Stimulated activated CD8-positive, alpha-beta memory T cell treated with anti-CD3 and anti-CD28 coated beads, Interleukin-15, amount 100 ng/mL, for 1 hour (primary cell): ENCODE results near the gene PRR23E.

Source experiments
- DNase-seq: peaks from one replicate; pipeline ENCODE4 v3.0.0-alpha.2; 2020; ENCODE audit warnings: low read depth

The PRR23E gene

DNA sequence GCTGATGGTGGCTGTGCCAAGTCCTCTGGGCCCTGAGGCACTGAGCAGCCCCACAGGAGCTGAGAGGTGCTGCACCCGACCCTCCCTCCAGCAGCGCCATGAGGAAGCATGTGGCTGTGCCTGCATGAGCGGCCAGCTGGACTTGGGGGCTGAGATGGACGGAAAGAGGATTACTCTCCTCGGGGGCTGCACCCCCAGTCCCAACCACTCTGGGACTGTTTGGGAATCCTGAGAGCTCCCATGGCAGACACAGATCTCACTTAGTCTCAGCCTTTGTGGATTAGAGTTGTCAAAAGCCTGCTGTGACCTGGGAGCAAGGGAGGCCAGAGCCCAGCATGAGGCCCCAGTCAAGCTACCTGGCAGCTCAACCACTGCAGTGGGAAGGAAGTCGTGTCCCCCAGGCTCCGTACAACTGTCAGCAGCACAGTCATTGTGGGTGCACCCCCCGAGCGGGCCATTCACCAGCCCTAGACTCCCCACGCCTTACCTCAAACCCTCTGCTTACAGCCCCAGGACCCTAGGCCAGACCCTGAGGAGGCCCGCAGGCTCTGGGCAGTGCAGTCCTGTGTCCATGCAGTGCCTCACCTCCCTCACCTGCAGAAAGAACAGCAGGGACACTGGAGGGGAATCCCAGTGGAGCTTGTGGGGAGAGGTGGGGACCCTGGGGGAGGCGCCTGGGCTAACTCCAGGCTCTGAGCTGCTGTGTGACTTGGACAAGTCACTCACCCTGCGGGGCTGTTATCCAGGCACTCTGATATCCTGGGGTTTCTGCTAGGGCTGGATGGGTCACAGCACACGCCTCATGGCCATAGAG is 17.1 kb downstream of the PRR23E start:
- DNase-seq: no peak

DNA sequence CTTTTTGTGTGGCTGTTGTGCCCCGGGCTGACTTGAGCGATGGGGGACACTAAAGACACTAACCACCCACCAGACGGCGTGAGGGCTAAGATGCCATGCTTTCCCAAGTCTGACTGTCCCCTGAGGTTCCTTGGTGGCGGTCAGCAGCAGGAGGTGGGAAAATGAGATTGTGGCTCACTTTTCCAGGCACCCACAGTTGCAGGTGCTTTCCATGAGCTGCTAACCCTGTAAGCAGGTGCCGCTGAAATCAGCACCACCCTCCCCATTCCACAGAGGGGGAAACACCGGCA is 17.7 kb downstream of the PRR23E start:
- no peak for DNase-seq

DNA sequence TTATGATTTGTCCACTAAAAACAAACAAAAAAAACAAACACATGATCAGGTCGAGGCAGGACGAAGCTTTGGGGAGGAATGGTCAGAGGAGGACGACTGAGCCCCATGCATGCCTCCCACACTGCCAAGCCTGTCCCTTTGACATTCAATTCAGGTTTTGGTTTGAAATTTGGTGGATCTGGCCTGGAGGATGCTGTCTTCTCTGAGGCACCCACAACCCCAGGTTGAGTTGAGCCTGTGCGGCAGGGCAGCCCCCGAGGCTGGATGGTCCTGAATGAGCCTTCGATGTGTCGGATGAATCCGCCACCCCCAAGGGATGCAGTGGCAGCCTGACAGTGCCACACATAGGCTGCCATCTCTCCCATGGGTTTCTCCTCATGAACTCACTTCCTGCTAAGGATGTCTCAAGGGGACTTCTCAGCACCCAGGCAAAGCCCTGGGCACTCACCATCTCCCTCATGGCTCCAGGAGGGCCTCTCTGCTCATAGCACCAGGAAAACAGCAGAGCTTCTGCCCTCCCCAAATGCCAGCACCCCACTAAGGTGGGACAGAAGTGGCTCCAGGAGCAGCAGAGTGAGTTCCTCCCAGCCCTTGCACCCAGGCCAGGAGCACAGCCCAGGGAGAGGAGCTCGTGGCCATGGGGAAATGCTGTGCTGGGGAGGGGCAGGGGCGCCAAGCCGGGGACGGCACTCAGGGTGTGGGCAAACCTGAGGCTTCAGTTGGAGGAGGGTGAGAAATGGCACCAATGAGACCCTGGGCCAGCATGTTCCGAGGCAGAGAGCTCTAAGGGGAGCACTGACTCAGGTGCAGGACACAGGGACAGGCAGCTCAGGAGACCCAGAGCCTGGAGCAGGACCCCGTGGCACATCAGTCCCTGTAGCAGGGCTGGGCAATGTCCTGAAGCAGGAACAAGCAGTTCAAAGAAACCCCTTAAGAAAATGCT is 18.5 kb downstream of the PRR23E start:
- DNase-seq: no peak

DNA sequence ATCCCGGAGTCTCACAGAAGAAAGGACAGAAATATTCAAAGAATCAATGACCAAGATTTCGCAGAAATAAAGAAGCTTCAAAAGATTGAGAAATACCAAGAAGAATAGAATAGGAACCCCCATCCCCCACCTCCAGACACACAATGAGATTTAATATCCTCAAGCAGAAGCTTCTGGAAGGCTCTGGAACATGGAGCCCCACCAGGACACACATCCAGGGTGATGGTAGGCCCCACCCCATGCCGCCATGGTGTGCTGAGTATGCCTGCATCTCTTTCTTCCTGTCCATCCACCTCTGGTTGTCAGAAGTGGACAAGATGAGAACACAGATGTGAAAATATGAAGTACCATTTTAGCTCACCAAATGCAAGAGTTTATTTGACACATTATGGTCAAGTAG is 19.3 kb downstream of the PRR23E start:
- DNase-seq: no peak

DNA sequence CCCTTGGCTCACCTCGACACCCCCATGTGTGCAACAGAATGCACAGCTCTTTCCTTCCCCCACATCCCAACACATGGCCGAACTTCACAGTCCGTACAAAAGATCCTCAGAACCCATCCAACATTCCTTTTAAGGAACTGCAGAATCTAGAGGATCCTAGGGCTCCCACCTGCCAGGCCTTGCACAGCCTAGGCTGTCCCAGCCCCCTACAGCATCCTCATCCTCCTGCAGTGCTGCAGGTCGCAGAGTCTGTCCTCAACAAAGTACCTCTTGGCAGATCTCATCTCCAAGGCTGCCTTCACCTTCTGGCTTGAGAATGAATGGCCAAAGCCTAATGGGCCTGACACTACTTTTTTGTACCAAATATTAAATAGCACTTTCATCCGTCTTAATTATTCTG is 19.8 kb downstream of the PRR23E start:
- no peak for DNase-seq

DNA sequence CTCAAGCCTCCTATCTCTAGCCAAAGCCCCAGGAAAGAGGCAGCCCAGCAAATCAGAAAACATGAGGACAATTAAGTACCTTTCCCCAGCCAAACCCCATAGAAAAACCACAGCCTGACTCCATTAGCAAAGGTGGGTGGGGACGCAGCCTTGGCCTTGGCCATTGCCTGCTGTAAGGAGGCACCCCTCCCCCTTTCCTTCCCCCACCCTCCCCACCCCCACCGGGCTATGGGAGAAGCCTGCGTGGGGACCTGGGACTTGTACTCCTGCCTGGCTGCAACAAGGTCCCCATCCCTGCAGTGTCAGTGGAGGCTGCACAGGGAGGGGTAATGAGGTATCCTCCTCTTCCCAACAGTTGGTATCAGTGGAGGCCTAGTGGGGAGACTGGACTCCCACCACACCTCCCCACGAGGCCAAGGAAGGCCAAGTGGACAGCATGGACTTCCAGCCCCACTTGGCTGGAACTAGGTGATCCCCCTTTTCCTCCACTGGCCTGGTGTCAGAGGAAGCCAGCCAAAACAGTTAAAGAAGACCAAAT is 20.5 kb downstream of the PRR23E start:
- DNase-seq: no peak

DNA sequence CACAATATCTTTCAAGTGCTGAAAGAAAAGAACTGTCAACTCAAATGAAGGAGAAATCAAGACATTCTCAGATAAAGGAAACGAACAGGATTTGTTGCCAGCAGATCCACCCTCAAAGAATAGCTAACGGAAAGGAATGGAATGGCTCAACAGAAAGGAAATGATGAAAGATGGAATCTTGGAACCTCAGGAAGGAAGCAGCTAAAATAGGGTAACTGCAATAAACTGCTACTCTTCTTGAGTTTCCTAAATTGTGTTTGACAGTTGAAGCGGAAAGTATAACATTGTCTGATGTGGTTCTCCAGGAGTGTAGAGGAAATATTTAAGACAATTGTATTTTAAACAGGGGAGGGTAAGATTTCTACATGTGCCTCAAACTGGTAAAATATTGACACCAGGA is 22.0 kb downstream of the PRR23E start:
- no peak for DNase-seq

DNA sequence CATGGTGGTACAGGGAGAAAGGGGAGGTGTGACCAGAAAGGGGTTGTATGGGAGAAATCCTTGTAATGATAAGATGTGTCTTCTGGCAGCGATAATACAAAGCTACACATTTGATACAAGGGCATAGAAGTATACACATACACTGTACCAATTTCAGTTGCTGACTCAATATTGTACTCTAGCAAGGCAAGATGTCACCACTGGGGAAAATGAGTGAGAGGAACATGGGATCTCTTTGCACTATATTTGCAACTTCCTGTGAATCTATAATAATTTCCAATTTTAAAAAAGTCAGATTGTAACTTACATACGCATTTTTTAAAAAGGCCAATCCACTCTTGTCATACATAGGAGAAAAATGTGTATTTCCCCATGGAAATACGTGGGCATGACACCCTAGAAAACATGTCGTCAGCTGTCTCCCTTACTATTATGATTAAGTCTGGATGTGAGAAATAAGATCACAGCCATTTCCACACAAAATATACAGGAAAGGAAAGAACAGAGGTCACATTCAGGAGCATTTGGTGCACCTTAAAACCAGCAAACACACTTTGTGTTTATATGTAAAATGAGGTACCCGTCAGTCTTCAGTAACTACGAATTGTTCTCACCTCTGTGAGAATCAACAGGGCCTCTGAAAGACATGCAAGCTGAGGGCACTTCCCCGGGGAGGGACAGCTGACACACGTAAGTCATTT is 22.9 kb downstream of the PRR23E start:
- DNase-seq: no peak

DNA sequence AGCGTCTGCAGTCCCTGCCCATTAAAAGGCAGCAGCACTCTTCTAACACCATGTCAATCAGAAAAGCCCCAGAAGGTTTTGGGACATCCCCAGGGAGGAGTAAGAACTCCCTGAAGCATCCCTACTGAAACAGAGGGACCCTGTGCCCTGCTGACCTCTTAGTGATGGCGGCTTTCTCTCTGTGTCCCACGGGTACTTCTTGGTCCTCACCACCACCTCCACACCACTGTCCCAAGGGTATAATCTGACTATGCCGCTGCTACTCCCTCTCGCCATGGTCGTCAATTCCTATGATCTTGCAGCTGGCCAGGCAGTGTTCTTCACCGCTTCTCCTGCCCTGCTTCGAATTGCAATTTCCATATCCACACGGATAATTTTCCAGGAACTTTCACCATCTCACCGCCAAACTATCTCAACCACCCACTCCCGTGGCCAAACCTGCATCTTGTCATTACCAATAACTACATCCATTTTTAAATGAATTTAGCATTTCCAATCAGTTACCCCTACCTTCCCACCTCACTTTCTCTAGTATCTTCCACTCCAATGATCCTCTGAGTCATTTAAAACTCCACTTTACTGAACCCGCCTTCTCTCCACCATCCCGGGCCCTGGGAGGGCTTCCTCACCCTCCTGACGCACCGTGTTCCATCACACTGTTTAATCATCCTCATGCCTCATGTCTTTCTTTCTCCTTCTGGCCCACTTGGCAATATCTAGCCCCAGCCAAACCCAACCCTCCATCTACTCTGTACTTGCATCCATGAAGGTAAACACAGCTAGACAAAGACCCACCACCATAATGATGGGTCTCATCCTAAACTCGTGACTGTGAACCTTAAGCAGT is 23.7 kb downstream of the PRR23E start:
- no peak for DNase-seq

DNA sequence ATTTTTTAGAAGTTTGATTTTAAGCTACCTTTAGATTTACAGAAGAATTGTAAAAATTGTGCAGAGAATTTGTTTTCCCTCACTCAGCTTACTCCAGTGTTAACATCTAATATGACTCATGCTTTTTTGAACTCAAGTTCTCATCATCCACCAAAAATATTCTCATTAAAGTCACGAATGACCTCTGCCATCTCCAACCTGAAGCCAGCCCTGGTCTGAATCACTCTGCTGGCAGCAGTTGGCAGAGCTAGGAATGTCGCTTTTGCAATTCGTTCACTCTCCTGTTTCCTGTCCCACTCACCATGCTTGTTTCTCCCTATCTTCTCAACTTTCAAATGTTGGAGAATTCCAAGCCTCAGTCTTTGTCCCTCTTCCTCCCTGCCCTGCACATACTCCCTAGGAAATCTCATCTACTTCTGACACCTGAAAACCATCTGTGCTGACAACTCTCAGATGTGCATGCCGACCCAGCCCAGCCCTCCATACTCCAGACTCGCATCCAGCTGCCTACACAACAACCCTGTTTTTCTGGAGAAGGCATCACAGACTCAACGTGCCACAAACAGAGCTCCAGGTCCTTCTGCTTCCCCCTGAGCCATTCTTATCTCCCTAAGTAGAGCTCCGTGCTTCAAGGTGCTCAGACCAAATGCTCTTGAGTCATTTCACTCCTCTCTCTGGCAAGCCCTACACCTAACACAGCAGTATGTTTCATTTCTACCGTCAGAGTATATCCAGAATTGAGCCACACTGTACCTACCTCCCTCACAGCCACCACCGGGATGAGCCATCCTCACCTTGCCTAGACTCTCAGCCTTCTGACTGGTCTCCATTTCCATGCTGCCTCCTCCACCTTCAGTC is 24.9 kb downstream of the PRR23E start:
- no peak for DNase-seq

DNA sequence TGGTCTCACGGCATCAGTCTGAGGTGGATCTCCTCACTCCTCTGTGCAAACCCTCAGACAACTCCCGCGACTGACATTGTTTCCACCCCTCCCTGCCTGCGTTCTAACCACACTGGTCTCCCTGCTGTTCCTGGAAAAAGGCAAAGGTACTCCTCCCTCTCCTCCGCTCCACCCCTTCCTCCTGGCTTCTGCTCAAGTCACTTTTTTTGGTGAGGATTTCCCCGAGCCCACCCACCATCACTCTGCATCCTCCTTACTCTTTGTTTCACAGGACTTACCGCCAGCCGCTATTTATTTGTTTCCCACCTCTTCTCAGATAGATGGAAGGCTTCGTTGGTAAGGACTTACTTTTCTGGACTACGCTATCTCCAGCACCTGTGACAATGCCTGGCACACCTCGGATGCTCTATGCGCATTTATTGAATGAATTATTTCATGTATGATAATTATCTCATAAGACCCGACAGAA is 25.6 kb downstream of the PRR23E start:
- DNase-seq: no peak

DNA sequence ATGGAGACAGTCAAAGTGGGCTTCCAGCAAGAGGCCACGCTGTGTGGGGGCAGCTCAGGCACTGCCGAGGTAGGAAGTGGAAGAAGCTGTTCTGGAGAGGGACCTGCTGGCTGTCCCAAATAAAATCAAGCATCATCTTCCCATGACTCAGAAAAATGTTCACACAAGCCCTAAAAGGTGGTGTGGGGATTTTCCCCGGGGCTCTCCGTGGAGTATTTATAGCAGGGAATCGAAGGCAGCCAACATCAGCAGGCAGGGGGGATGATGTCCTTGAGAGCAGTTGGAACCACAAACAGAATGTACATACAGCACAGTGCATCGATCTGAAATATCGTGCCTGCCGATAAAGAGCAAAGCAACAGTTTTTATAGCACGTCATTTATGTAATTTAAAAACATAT is 27.6 kb downstream of the PRR23E start:
- DNase-seq: no peak

DNA sequence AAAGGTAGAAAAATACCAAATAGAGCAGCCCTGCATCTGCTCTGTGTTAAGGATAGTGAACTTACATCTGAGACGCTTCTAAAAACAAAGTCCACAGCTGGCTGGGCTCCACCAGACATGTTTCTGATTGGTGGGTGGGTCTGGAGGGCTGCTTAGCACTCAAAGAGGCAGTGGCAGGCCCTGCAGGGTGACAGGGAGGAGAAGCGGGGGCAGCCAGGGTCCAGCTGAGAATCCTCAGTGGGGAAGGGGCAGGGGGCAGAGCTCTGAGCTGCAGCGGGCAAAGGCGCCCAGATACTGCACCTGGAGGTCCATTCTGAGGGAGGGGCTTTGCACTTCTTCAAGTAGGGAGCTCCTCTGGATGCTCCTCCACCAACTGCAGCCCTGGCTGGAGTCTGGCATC is 28.1 kb downstream of the PRR23E start:
- no peak for DNase-seq

DNA sequence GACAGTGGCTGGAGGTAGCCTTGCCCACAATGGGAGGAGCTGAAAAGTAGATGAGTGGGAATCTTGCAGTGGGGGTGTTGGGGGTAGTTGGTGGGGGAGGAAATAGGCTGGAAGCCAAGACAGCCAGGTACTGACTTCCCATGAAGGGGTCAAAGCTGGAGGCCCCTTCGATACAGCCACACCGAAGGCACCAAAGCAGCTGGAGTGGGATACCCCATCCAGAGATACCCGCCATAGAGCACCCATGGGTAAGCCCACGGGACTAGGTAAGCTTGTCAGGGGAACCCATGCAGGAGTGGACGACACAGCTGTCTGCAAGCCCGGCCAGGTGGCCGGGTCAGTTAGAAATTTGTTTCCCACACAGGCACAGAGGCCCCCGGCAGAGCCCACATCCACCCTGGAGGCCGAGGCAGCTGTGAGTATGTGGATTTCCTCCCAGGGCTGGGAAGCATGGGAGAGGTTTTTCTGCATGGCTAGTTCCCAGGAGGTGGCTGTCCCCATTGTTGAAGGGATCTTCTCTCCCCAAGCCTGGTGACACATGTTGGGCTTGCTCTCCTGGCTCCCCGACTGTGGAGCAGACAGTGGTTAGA is 28.6 kb downstream of the PRR23E start:
- no peak for DNase-seq

DNA sequence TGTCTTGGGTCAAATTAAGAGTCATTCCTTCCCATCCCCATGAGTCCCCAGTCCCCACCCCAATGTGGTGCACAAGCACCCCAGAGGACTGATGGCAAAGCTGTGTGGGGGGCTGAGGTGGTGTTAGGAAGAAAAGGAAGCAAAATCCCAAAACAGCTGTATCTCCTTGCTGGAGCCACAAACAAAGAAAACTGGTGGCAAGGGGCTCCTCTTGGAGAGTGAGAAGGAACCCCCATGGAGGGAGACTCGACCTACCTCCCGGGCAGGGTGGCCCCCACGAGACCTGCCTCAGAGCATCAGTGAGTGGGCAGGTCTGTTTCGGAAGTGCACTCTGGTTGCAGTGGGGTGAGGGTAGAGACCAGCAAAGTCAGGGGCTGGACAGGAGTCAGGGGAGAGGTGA is 29.2 kb downstream of the PRR23E start:
- no peak for DNase-seq

DNA sequence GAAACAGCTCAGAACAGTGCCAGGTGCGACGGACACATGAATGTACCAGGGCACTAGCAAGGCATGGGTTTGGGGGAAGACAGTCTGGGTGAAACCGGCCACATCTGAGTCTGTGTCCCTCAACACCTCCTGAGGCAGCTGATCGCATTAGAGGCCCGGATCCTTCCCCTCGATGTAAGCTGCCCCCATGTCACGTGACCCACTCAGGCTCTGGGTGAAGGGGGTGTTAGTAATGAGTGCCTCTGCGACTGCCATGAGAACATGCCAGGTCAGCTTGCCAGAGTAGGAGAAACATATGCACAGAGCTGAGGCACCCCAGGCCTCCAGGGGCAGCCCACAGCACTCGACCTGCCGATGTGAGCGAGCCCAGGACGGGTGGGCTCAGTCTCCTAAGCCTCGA is 29.7 kb downstream of the PRR23E start:
- DNase-seq: no peak

DNA sequence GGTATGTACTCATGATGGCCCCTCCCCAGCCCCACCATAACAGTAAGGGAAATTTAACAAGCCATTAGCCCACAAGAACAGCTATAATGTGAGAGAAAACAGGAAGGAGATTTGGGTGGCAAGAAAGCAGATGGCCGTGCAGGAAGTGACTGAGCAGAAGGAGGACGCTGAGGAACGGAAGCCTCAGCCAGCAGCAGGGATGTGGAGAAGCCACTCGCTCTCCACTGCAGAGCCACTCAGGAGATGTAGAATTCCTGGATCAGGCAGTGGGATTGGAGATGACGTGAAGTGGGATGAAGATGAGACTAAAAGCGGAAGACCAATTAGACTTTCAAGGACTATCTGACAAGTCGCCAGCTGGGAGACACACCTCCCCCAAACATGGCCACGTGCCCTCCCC is 31.2 kb downstream of the PRR23E start:
- DNase-seq: no peak

DNA sequence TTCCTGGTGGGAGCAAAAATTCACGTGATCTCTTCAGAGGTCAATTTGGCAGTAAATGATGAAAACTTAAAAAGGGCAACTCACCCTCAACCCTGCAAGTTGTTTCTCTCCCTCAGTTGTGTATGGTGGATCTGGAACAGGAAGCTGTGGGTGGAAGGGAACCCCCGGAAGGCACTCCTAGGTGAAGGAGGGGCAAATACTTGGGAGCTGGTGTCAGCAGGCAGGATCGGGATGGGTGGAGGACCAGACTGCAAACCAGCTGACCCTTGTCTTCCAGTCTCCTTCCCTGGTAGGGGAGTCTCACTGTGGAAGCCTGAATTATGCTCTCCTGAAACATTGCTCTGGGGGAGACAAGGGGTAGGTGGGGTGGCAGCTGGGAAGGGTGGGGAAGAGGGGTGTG is 33.5 kb downstream of the PRR23E start:
- DNase-seq: no peak

DNA sequence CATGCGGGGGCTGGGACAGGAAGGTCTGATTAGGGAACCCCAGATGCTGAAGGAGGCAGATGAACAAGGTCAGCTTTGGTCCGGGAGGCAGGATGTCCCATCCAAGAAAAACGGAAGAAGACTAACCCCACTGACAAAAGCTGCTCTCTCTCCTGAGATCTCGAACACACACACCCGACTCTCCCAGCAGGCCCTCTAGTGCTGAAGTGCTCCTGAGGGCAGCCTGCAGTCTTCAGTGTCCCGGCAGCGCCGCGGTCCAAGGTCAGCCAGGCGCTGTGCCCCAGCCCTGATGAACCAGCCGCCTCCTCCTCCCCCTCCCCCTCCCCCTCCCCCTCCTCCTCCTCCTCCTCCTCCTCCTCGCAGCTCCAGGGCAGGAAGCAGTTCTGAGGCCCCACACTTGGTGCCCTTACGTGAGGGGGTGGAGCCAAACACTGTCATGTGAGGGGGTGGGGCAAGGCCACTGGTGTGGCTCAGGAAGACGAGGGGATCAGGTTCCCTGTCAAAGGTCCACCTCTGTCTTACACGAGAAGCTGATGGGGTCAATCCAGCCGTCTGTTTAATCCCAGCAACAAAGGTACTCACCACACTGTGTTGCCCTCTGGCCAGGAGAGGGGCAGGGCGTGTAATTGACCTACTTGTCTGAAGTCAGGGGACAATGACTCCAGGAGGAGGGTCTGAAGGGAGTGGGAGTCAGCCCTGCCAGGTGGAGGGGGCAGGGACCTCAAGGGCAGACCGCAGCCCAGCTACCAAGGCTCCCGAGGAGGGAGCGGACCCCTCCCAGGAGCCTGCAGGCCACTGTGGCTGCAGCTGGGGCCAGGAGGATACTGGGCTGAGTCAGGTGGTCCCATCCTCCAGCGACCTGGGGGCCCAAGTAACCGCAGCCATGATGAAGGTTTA is 34.3 kb downstream of the PRR23E start:
- DNase-seq: no peak
